IMR-90 (cell line): ENCODE measurements around the gene PLPP4. TPM values are rescaled to one million over a fixed set of nuclear protein-coding genes. Genes with fewer than 3 reads are reported as not detected.

Source experiments
- ATAC-seq: fragments of 200-7000 bp; cut with Tn5 transposase; 2 replicates; pipeline ENCODE4 v1.9.1; 2020; ENCODE audit warnings: low read depth, mild to moderate bottlenecking, moderate library complexity
- BruUV-seq: library from RNA; stranded (reverse); fragments of 400-500 nt; replicated peaks from 2 replicates; lab custom pipeline; 2021; lab: Mats Ljungman, UMichigan
- CTCF ChIA-PET: fragments of 300-600 bp; formaldehyde crosslinking; extraction: SDS; loops from one replicate; lab custom pipeline; 2021; ENCODE audit warnings: antibody characterized with exemption; lab: Yijun Ruan, JAX
- POLR2A ChIA-PET: fragments of 300-600 bp; sonication (Branson Sonifier 250); formaldehyde crosslinking; loops from one replicate; lab custom pipeline; 2022; ENCODE audit warnings: antibody characterized with exemption; ENCODE audit not compliant: unreplicated experiment; lab: Charles Lee
- DNase-seq: peaks from one replicate; pipeline ENCODE4 v3.0.0; 2013
- H2AFZ ChIP-seq: replicated peaks from 2 replicates; pipeline ENCODE3; 2013; ENCODE audit warnings: low read length, mild to moderate bottlenecking; ENCODE audit not compliant: poor library complexity
- H2AK5ac ChIP-seq: 2 replicates; pipeline ENCODE4 v1.6.1; 2013; ENCODE audit warnings: low read depth, low read length, inconsistent platforms
- H2AK9ac ChIP-seq: replicated peaks from 2 replicates; pipeline ENCODE3; 2013; ENCODE audit warnings: mild to moderate bottlenecking, low read depth, low read length, moderate library complexity; ENCODE audit not compliant: poor library complexity
- H2BK120ac ChIP-seq: 2 replicates; pipeline ENCODE4 v1.6.1; 2013; ENCODE audit warnings: low read depth, low read length, inconsistent platforms
- H2BK15ac ChIP-seq: 3 replicates; pipeline ENCODE4 v1.6.1; 2013; ENCODE audit warnings: low read depth, low read length, inconsistent platforms
- H2BK20ac ChIP-seq: 2 replicates; pipeline ENCODE4 v1.6.1; 2013; ENCODE audit warnings: low read depth, mild to moderate bottlenecking, inconsistent platforms, low read length, moderate library complexity
- H2BK5ac ChIP-seq: 2 replicates; pipeline ENCODE4 v1.6.1; 2013; ENCODE audit warnings: mild to moderate bottlenecking, low read depth, low read length, inconsistent platforms; ENCODE audit not compliant: poor library complexity, severe bottlenecking
- H3K14ac ChIP-seq: replicated peaks from 2 replicates; pipeline ENCODE4 v1.6.1; 2013; ENCODE audit warnings: low read depth, low read length, inconsistent platforms
- H3K18ac ChIP-seq: 2 replicates; pipeline ENCODE4 v1.6.1; 2013; ENCODE audit warnings: low read depth, low read length, control low read depth
- H3K23ac ChIP-seq: 2 replicates; pipeline ENCODE4 v1.6.1; 2013; ENCODE audit warnings: low read depth, low read length, inconsistent platforms
- H3K27ac ChIP-seq: 2 replicates; pipeline ENCODE4 v1.5.1; 2013; ENCODE audit warnings: mild to moderate bottlenecking, control low read depth, low read length; ENCODE audit not compliant: insufficient read depth
- H3K27me3 ChIP-seq: 2 replicates; pipeline ENCODE4 v1.6.1; 2013; ENCODE audit warnings: low read length; ENCODE audit not compliant: control insufficient read depth, insufficient read depth
- H3K36me3 ChIP-seq: 2 replicates; pipeline ENCODE4 v1.6.1; 2013; ENCODE audit warnings: low read length, mixed read lengths; ENCODE audit not compliant: control insufficient read depth, insufficient read depth
- H3K4ac ChIP-seq: 2 replicates; pipeline ENCODE4 v1.6.1; 2013; ENCODE audit warnings: low read depth, low read length, inconsistent platforms
- H3K4me1 ChIP-seq: 2 replicates; pipeline ENCODE4 v1.6.1; 2013; ENCODE audit warnings: low read length, mixed read lengths; ENCODE audit not compliant: control insufficient read depth, insufficient read depth
- H3K4me2 ChIP-seq: 2 replicates; pipeline ENCODE4 v1.6.1; 2013; ENCODE audit warnings: low read depth, mild to moderate bottlenecking, control low read depth, low read length, moderate library complexity
- H3K4me3 ChIP-seq: 2 replicates; pipeline ENCODE4 v1.5.1; 2013; ENCODE audit warnings: low read depth, mild to moderate bottlenecking, control low read depth, low read length, moderate library complexity; ENCODE audit not compliant: insufficient read depth
- H3K56ac ChIP-seq: 2 replicates; pipeline ENCODE4 v1.6.1; 2013; ENCODE audit warnings: low read length, inconsistent platforms; ENCODE audit not compliant: insufficient read depth; ENCODE audit errors: extremely low read depth
- H3K79me1 ChIP-seq, 2 experiments: 2 replicates each; pipeline ENCODE4 v1.6.1; 2013; ENCODE audit warnings: low read length in 2 of 2, inconsistent platforms in 1 of 2, low read depth in 1 of 2
- H3K9ac ChIP-seq: 2 replicates; pipeline ENCODE4 v1.6.1; 2013; ENCODE audit warnings: low read depth, low read length, control low read depth
- H3K9me1 ChIP-seq: 2 replicates; pipeline ENCODE4 v1.6.1; 2013; ENCODE audit warnings: low read length, inconsistent platforms; ENCODE audit not compliant: insufficient read depth
- H3K9me3 ChIP-seq: 2 replicates; pipeline ENCODE4 v1.6.1; 2013; ENCODE audit warnings: low read length; ENCODE audit not compliant: control insufficient read depth, insufficient read depth
- H4K20me1 ChIP-seq: 2 replicates; pipeline ENCODE4 v1.6.1; 2013; ENCODE audit warnings: low read length, inconsistent platforms; ENCODE audit not compliant: insufficient read depth
- H4K5ac ChIP-seq: 2 replicates; pipeline ENCODE4 v1.6.1; 2013; ENCODE audit warnings: mild to moderate bottlenecking, low read depth, low read length, control low read depth
- H4K8ac ChIP-seq, 2 experiments: 2 replicates each; pipeline ENCODE4 v1.6.1; 2013; ENCODE audit warnings: low read depth in 2 of 2, low read length in 2 of 2, control low read depth in 1 of 2, inconsistent platforms in 1 of 2
- H4K91ac ChIP-seq: 2 replicates; pipeline ENCODE4 v1.6.1; 2013; ENCODE audit warnings: low read depth, low read length, inconsistent platforms; ENCODE audit not compliant: insufficient read depth
- BHLHE40 ChIP-seq: fragments of 150-350 bp; IDR thresholded peaks from 2 replicates; pipeline ENCODE4 v1.6.1; 2016; ENCODE audit warnings: mild to moderate bottlenecking, low read depth, low read length
- CEBPB ChIP-seq: IDR thresholded peaks from 2 replicates; pipeline ENCODE4 v1.6.1; 2012; ENCODE audit warnings: low read depth, low read length, improper control_type of control experiment
- CHD1 ChIP-seq: IDR thresholded peaks from 2 replicates; pipeline ENCODE4 v1.6.1; 2012; ENCODE audit warnings: low read depth, low read length, improper control_type of control experiment
- MAFK ChIP-seq: IDR thresholded peaks from 2 replicates; pipeline ENCODE4 v1.6.1; 2012; ENCODE audit warnings: low read depth, low read length, improper control_type of control experiment
- MAZ ChIP-seq: IDR thresholded peaks from 2 replicates; pipeline ENCODE4 v1.6.1; 2012; ENCODE audit warnings: low read depth, mild to moderate bottlenecking, low read length, improper control_type of control experiment, moderate library complexity, borderline replicate concordance
- MXI1 ChIP-seq: IDR thresholded peaks from 2 replicates; pipeline ENCODE4 v1.6.1; 2012; ENCODE audit warnings: low read depth, mild to moderate bottlenecking, low read length, moderate library complexity, borderline replicate concordance
- WGBS, 2 experiments: methylation state at CpG; one replicate each; pipeline versions ENCODE4 v1.1.5 to v1.1.7; 2013; ENCODE audit warnings: missing lambda C conversion rate in 2 of 2; ENCODE audit not compliant: insufficient read length in 1 of 2; ENCODE audit errors: extremely low coverage in 2 of 2; 5-methylcytosine and 5-hydroxymethylcytosine counted together
- dilution Hi-C: fragments of 300-500 bp; cut with HindIII; formaldehyde crosslinking; loops from one replicate; pipeline ENCODE4 v1.14.3; 2018; ENCODE audit warnings: low sequenced_read_pairs; ENCODE audit not compliant: unreplicated experiment
- in situ Hi-C: fragments of 300-500 bp; cut with MboI; formaldehyde crosslinking; loops from 3 replicates; pipeline ENCODE4 v1.14.3; 2019; ENCODE audit warnings: low sequenced_read_pairs, inconsistent platforms, mixed read lengths
- intact Hi-C: fragments of 100-400 bp; cut with micrococcal nuclease; formaldehyde crosslinking; loops from 2 replicates; pipeline ENCODE4 v1.10.0; 2022
- polyA plus RNA-seq, 3 experiments: library from polyadenylated mRNA; depleted of rRNA; stranded (reverse); fragments of >200 nt; gene quantifications; 2 replicates each; pipeline ENCODE4 v1.2.3, GENCODE V29; 2012; ENCODE audit warnings: low replicate concordance in 1 of 3
- total RNA-seq: library from RNA; depleted of rRNA; stranded (reverse); fragments of >200 nt; gene quantifications from 2 replicates; pipeline ENCODE4 v1.2.3, GENCODE V29; 2012

PLPP4 gene
- total and polyA plus RNA-seq, 2 of the 4 experiments (the other 2 are of a cell fraction) = 0.18 to 0.60 TPM

DNA sequence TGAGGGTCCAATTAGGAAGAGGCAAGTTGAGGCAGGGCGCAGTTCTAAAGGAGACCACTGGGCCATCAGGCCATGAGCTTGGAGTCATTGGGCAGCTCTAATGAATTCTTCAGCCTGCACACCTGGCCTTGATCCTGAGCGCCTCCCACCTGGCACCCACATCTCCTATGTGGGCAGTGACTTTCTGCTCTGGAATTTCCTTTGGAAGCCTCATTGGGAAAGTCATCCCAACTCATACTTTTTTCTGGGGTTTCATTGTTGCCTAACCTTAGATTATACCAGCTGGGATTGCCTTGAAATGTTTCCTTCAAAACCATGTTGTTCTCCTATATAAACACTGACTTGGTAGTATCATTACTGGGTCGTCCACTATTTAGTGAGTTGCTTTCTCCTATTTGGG, 54.1 kb downstream of the PLPP4 start:
- H3K27ac ChIP-seq = no peak overlapping the region
- no peak overlapping the region for H3K4me3 ChIP-seq
- H3K9me1 ChIP-seq = no peaks in the 10 kb centered on the region
- H3K36me3 ChIP-seq = no peaks in the 10 kb centered on the region
- no peak overlapping the region for H3K4me2 ChIP-seq
- no peak overlapping the region for H4K8ac ChIP-seq
- no peak overlapping the region for H4K5ac ChIP-seq
- dilution Hi-C loops (no loop called here), in situ Hi-C loops (no loop called here), intact Hi-C loops (no loop called here)
- H2BK120ac ChIP-seq = no peak overlapping the region
- no peak overlapping the region for H3K9ac ChIP-seq
- no peak overlapping the region for H4K91ac ChIP-seq
- H4K20me1 ChIP-seq = no peaks in the 10 kb centered on the region
- DNase-seq = no peak
- no peak overlapping the region for H2AFZ ChIP-seq
- POLR2A ChIA-PET = no interaction called here
- no peak overlapping the region for H2BK5ac ChIP-seq
- H3K18ac ChIP-seq = no peak overlapping the region
- no peak for ATAC-seq
- CTCF ChIA-PET = no interaction called here
- H3K27me3 ChIP-seq = no peaks in the 10 kb centered on the region
- no peak overlapping the region for H3K23ac ChIP-seq
- TF ChIP-seq MAFK (no peak), BHLHE40 (no peak), CHD1 (no peak), MXI1 (no peak), CEBPB (no peak), MAZ (no peak)
- no peak overlapping the region for H3K56ac ChIP-seq
- H2BK15ac ChIP-seq = no peak overlapping the region
- BruUV-seq = no TSS peak
- no peak overlapping the region for H2AK5ac ChIP-seq
- no CpG with 5 or more reads among the region's 3 CpGs for WGBS, 2 experiments
- no peaks in the 10 kb centered on the region for H3K4me1 ChIP-seq
- H3K4ac ChIP-seq = no peak overlapping the region
- no peak overlapping the region for H2BK20ac ChIP-seq
- no peaks in the 10 kb centered on the region for H3K79me1 ChIP-seq
- peaks cover 26% of the 10 kb centered on the region for H3K9me3 ChIP-seq
- H2AK9ac ChIP-seq = no peak overlapping the region
- H3K14ac ChIP-seq = no peak overlapping the region
